DOHH2 (cell line): ENCODE results near the gene TEX29.

Source experiments
- H3F3A ChIP-seq: fragments of 200-600 bp; sonication (generic), shearing (Covaris generic); 2 replicates; pipeline ENCODE4 v1.6.0; 2016; ENCODE audit warnings: antibody characterized with exemption, mild to moderate bottlenecking; ENCODE audit not compliant: control insufficient read depth, insufficient read depth
- H3K27ac ChIP-seq: fragments of 200-600 bp; sonication (generic); 2 replicates; pipeline ENCODE4 v1.5.1; 2014; ENCODE audit warnings: low read depth, mild to moderate bottlenecking, low read length, moderate library complexity
- H3K27me3 ChIP-seq: fragments of 200-600 bp; sonication (generic); 2 replicates; pipeline ENCODE4 v1.6.1; 2014; ENCODE audit warnings: mild to moderate bottlenecking, low read length, mixed read lengths; ENCODE audit not compliant: control insufficient read depth
- H3K36me3 ChIP-seq: fragments of 200-600 bp; sonication (generic); 2 replicates; pipeline ENCODE4 v1.6.1; 2014; ENCODE audit warnings: mild to moderate bottlenecking, low read length, moderate library complexity, mixed read lengths; ENCODE audit not compliant: control insufficient read depth
- H3K4me1 ChIP-seq: fragments of 200-600 bp; sonication (generic); 2 replicates; pipeline ENCODE4 v1.6.1; 2014; ENCODE audit warnings: mild to moderate bottlenecking, low read length, mixed read lengths; ENCODE audit not compliant: control insufficient read depth
- H3K4me2 ChIP-seq: fragments of 200-600 bp; sonication (generic); 2 replicates; pipeline ENCODE4 v1.6.0; 2014; ENCODE audit warnings: mild to moderate bottlenecking, low read length, moderate library complexity
- H3K4me3 ChIP-seq: fragments of 200-600 bp; sonication (generic); 2 replicates; pipeline ENCODE4 v1.5.1; 2014; ENCODE audit warnings: mild to moderate bottlenecking, low read length, mixed read lengths
- H3K79me2 ChIP-seq: fragments of 200-600 bp; sonication (generic); 2 replicates; pipeline ENCODE4 v1.6.1; 2014; ENCODE audit warnings: mild to moderate bottlenecking, low read length, mixed read lengths; ENCODE audit not compliant: control insufficient read depth
- H3K9me2 ChIP-seq: fragments of 200-600 bp; sonication (generic); replicated peaks from 2 replicates; pipeline ENCODE4 v1.6.1; 2014; ENCODE audit warnings: mild to moderate bottlenecking, low read length, mixed read lengths; ENCODE audit not compliant: control insufficient read depth
- H3K9me3 ChIP-seq: fragments of 200-600 bp; sonication (generic); 2 replicates; pipeline ENCODE4 v1.6.1; 2014; ENCODE audit warnings: antibody characterized with exemption, low read length, mixed read lengths; ENCODE audit not compliant: control insufficient read depth, insufficient read depth
- H4K20me1 ChIP-seq: fragments of 200-600 bp; sonication (generic); 2 replicates; pipeline ENCODE4 v1.6.0; 2014; ENCODE audit warnings: low read depth, mild to moderate bottlenecking, antibody characterized with exemption, low read length, moderate library complexity; ENCODE audit not compliant: control insufficient read depth, insufficient read depth
- EZH2phosphoT487 ChIP-seq: fragments of 200-600 bp; sonication (generic); IDR thresholded peaks from 2 replicates; pipeline ENCODE4 v1.6.1; 2017; ENCODE audit warnings: borderline replicate concordance, mild to moderate bottlenecking, antibody characterized with exemption, low read length, moderate library complexity, mixed read lengths
- TF ChIP-seq, protein P1 (sequence below): fragments of 200-600 bp; sonication (generic); IDR thresholded peaks from one replicate; pipeline ENCODE4 v1.5.1; 2014; ENCODE audit warnings: antibody characterized with exemption, mild to moderate bottlenecking, low read depth, low read length; ENCODE audit not compliant: poor library complexity, severe bottlenecking

The TEX29 gene

DNA sequence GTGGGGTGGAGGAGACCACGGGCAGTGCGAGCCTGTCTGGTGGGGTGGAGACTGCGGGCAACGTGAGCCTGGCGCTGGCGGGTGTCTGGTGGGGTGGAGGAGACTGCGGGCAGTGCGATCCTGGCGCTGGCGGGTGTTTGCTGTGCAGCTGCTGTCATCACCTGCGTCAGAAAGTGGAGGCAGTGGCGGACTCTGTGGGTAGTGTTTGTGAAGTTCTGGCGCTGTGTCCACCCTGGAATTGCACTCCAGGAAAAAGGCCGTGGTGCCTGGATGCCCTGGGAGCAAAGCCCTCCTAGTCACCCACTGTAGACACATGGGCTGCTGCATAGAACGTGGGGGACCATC, 6.2 kb downstream of the TEX29 start:
- Histone ChIP-seq H3F3A (no peaks in the 10 kb centered on the region), H3K4me1 (no peaks in the 10 kb centered on the region), H3K27ac (no peak overlapping the region), H3K9me3 (no peaks in the 10 kb centered on the region), H3K79me2 (no peaks in the 10 kb centered on the region), H3K9me2 (no peaks in the 10 kb centered on the region), H3K4me2 (no peak overlapping the region), H3K27me3 (no peaks in the 10 kb centered on the region), H4K20me1 (no peaks in the 10 kb centered on the region), H3K36me3 (no peaks in the 10 kb centered on the region), H3K4me3 (no peak overlapping the region)
- no peak for TF ChIP-seq EZH2phosphoT487
- TF ChIP-seq, protein P1, sequence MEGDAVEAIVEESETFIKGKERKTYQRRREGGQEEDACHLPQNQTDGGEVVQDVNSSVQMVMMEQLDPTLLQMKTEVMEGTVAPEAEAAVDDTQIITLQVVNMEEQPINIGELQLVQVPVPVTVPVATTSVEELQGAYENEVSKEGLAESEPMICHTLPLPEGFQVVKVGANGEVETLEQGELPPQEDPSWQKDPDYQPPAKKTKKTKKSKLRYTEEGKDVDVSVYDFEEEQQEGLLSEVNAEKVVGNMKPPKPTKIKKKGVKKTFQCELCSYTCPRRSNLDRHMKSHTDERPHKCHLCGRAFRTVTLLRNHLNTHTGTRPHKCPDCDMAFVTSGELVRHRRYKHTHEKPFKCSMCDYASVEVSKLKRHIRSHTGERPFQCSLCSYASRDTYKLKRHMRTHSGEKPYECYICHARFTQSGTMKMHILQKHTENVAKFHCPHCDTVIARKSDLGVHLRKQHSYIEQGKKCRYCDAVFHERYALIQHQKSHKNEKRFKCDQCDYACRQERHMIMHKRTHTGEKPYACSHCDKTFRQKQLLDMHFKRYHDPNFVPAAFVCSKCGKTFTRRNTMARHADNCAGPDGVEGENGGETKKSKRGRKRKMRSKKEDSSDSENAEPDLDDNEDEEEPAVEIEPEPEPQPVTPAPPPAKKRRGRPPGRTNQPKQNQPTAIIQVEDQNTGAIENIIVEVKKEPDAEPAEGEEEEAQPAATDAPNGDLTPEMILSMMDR = no peak

DNA sequence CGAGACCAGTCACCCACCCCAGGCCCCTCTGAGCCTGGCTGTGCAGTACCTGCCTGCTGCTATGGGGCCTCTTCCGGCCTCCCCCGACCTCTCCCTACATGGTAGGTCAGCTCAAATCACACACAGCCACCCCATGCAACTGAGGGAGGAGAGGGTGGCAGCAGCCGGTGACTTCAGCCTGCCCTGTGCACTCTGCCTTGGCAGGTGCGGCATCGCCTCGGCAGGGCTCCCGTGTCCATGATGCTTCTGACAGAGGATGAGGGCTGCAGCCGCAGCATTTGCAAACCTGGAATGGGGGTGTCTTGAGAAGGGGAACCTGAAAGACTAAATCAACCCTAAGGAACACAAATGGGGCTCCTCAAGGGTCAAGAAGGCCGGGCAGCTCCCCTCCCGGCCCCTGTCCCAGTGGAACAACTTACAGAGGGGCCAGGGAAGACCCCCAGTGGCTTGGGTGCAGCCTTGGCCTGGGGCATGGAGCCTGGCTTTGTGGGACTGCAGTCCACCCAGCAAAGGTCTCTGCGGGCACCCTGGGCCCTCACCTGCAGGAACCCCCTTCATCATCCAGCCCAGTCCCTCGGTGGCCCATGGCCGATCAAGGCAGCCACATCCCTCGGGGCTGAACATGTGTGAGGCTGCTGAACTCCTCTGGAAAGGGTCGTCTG, 6.7 kb downstream of the TEX29 start:
- H3K4me1 ChIP-seq = no peaks in the 10 kb centered on the region
- H3K27me3 ChIP-seq = no peaks in the 10 kb centered on the region
- H3K9me3 ChIP-seq = no peaks in the 10 kb centered on the region
- H4K20me1 ChIP-seq = no peaks in the 10 kb centered on the region
- no peaks in the 10 kb centered on the region for H3F3A ChIP-seq
- H3K79me2 ChIP-seq = no peaks in the 10 kb centered on the region
- no peaks in the 10 kb centered on the region for H3K36me3 ChIP-seq
- no peak overlapping the region for H3K27ac ChIP-seq
- H3K9me2 ChIP-seq = no peaks in the 10 kb centered on the region
- no peak overlapping the region for H3K4me3 ChIP-seq
- TF ChIP-seq, protein P1 = no peak
- TF ChIP-seq EZH2phosphoT487 = no peak
- no peak overlapping the region for H3K4me2 ChIP-seq

DNA sequence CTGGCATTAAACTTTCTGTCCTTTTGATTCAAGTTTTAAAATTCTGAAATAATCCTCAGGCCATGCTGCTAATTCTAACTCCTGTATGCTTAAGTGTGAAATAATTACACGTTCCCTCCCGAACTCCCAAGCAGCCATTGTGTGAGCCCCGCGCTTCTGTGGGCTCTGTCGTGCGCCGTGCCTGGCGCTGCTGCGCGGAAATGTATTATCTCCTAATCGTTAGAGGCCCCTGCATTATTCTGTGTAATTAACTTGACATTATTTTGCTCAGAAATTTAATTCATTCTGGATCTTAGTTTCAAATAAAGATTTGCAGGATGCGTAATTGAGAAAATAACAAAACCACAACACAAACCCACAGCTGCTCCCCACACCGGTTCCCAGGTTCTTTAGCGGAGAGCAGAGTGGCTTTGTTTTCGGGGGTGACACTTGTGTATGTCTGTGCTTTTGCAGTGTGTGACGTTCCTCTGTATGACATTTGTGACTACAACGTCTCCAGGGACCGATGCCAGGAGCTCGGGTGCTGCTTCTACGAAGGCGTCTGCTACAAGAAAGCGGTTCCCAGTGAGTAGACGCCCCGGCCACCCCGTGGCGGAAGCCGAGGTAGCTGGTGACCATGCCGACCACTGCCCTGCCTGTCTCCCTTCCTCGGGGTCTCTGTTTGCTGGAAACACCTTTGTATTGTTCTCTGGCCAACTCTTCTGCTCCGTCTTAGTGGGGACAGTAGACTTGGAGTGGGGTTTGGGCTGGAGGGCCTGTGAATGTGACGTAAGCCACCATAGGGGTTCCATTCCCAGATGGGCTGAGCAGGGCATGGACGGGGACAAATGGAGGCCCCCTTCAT, 7.5 kb downstream of the TEX29 start:
- no peaks in the 10 kb centered on the region for H3K9me3 ChIP-seq
- no peak overlapping the region for H3K4me3 ChIP-seq
- no peaks in the 10 kb centered on the region for H4K20me1 ChIP-seq
- no peaks in the 10 kb centered on the region for H3K79me2 ChIP-seq
- H3K36me3 ChIP-seq = no peaks in the 10 kb centered on the region
- H3K4me1 ChIP-seq = no peaks in the 10 kb centered on the region
- no peak overlapping the region for H3K27ac ChIP-seq
- TF ChIP-seq EZH2phosphoT487 = no peak
- TF ChIP-seq, protein P1 = no peak
- no peaks in the 10 kb centered on the region for H3K27me3 ChIP-seq
- no peaks in the 10 kb centered on the region for H3K9me2 ChIP-seq
- no peaks in the 10 kb centered on the region for H3F3A ChIP-seq
- no peak overlapping the region for H3K4me2 ChIP-seq
